NT2/D1 (cell line): ENCODE results near the gene SPNS1.

Source experiments
- SUZ12 ChIP-seq: IDR thresholded peaks from 2 replicates; pipeline ENCODE4 v1.6.1; 2011; ENCODE audit not compliant: insufficient read length, insufficient read depth; ENCODE audit errors: extremely low read depth
- YY1 ChIP-seq: IDR thresholded peaks from 2 replicates; pipeline ENCODE4 v1.6.1; 2011; ENCODE audit not compliant: insufficient read length, insufficient read depth

- TF ChIP-seq SUZ12 (no peak), YY1 (no peak)
Measured at GRCh38 chr16:28958836-28959235, 15.7 kb upstream of the SPNS1 start.
